HepG2 (cell line): Measurements from ENCODE around the gene CARS2. TPM values are rescaled to one million over a fixed set of nuclear protein-coding genes. Genes with fewer than 3 reads are reported as not detected.
"Not testable (repeated sequence)": the region's sequence is repeated elsewhere in the genome, so short reads cannot be mapped to it uniquely, and the experiment has no call there.

ENCODE experiments used
- ATAC-seq: fragments of 200-7000 bp; cut with Tn5 transposase; 3 replicates; pipeline ENCODE4 v1.9.1; 2020; ENCODE audit warnings: mild to moderate bottlenecking, moderate library complexity
- BruUV-seq: library from RNA; stranded (reverse); fragments of 400-500 nt; replicated peaks from 2 replicates; lab custom pipeline; 2021; lab: Mats Ljungman, UMichigan
- CTCF ChIA-PET: fragments of 300-600 bp; formaldehyde crosslinking; extraction: SDS; loops from one replicate; lab custom pipeline; 2021; ENCODE audit warnings: low total read pairs, inconsistent platforms, low intra/inter-chr PET ratio; lab: Yijun Ruan, JAX
- POLR2A ChIA-PET: fragments of 350-600 bp; sonication (Branson Sonifier 250); formaldehyde crosslinking; loops from one replicate; lab custom pipeline; 2020; ENCODE audit warnings: antibody characterized with exemption, inconsistent platforms; lab: Yijun Ruan, JAX
- DNase-seq: peaks from one replicate; pipeline ENCODE4 v3.0.0-alpha.2; 2015; ENCODE audit warnings: low spot score
- FAIRE-seq: peaks from 3 replicates; lab custom pipeline; 2011; peaks lifted over from hg19 to GRCh38; lab: Jason Lieb, UNC
- H2AFZ ChIP-seq: one replicate; pipeline ENCODE4 v1.6.1; 2011; ENCODE audit warnings: low read length, inconsistent platforms
- H3K27ac ChIP-seq: fragments of 300-600 bp; 3 replicates; pipeline ENCODE4 v1.8.0; 2011; ENCODE audit warnings: mixed run types, mild to moderate bottlenecking, mixed read lengths, low read length, inconsistent platforms; ENCODE audit not compliant: insufficient read depth; ENCODE audit errors: extremely low read length
- H3K27me3 ChIP-seq, 2 experiments: fragments of 200-600 bp in 1 of 2; 2 replicates in 1 of 2; 3 replicates in 1 of 2; pipeline versions ENCODE4 v1.6.0 to v1.8.0; 2011; ENCODE audit warnings: low read length in 2 of 2, mild to moderate bottlenecking in 2 of 2, moderate library complexity in 2 of 2, inconsistent platforms in 1 of 2; ENCODE audit not compliant: insufficient read depth in 2 of 2, control insufficient read depth in 1 of 2
- H3K36me3 ChIP-seq, 2 experiments: fragments of 200-600 bp in 1 of 2; replicated peaks in 1 of 2; 2 replicates in 1 of 2; 3 replicates in 1 of 2; pipeline versions ENCODE4 v1.5.1 to v1.8.0; 2011; ENCODE audit warnings: low read length in 2 of 2, inconsistent platforms in 1 of 2; ENCODE audit not compliant: insufficient read depth in 2 of 2, control insufficient read depth in 1 of 2
- H3K4me1 ChIP-seq: 2 replicates; pipeline ENCODE4 v1.5.1; 2012; ENCODE audit warnings: low read length, inconsistent platforms; ENCODE audit not compliant: insufficient read depth
- H3K4me2 ChIP-seq: 2 replicates; pipeline ENCODE4 v1.6.0; 2011; ENCODE audit warnings: low read depth, low read length, inconsistent platforms
- H3K4me3 ChIP-seq, 3 experiments: fragments of 200-600 bp in 1 of 3; sonication (generic), shearing (Covaris generic) in 1 of 3; replicated peaks in 1 of 3; 2 replicates each; pipeline ENCODE4 v1.5.1; 2011 to 2016; ENCODE audit warnings: low read length in 3 of 3, inconsistent platforms in 2 of 3, low read depth in 2 of 3, mild to moderate bottlenecking in 2 of 3, control low read depth in 1 of 3, mixed read lengths in 1 of 3; ENCODE audit not compliant: insufficient read depth in 1 of 3
- H3K79me2 ChIP-seq: one replicate; pipeline ENCODE4 v1.6.1; 2011; ENCODE audit warnings: low read length, inconsistent platforms; ENCODE audit not compliant: insufficient read depth
- H3K9ac ChIP-seq: 2 replicates; pipeline ENCODE4 v1.6.0; 2011; ENCODE audit warnings: mild to moderate bottlenecking, low read depth, low read length, inconsistent platforms; ENCODE audit not compliant: insufficient read depth
- H3K9me3 ChIP-seq: 2 replicates; pipeline ENCODE4 v1.5.1; 2012; ENCODE audit warnings: mild to moderate bottlenecking, low read length
- H4K20me1 ChIP-seq: 2 replicates; pipeline ENCODE4 v1.6.0; 2011; ENCODE audit warnings: inconsistent platforms, mild to moderate bottlenecking, low read length, moderate library complexity; ENCODE audit not compliant: insufficient read depth
- ETV5 ChIP-seq: IDR thresholded peaks from 2 replicates; pipeline ENCODE4 v1.6.1; 2018; ENCODE audit warnings: missing biosample characterization, missing genetic modification reagents, inconsistent platforms, borderline replicate concordance
- HMG20A ChIP-seq: IDR thresholded peaks from 2 replicates; pipeline ENCODE4 v1.6.1; 2016; ENCODE audit warnings: borderline replicate concordance
- KLF12 ChIP-seq: sonication (generic); formaldehyde crosslinking; IDR thresholded peaks from 2 replicates; pipeline ENCODE4 v1.4.0; 2020; ENCODE audit warnings: missing genetic modification reagents, borderline replicate concordance
- KLF15 ChIP-seq: sonication (generic); formaldehyde crosslinking; IDR thresholded peaks from 2 replicates; pipeline ENCODE4 v1.8.1; 2023; ENCODE audit warnings: borderline replicate concordance, mild to moderate bottlenecking, inconsistent platforms, missing genetic modification reagents, mixed read lengths
- NFYB ChIP-seq: sonication (generic); formaldehyde crosslinking; IDR thresholded peaks from 2 replicates; pipeline ENCODE4 v1.4.0; 2020; ENCODE audit warnings: missing genetic modification reagents
- NFYC ChIP-seq: IDR thresholded peaks from 2 replicates; pipeline ENCODE4 v1.6.1; 2016; ENCODE audit warnings: missing genetic modification reagents, missing compliant biosample characterization
- SAP130 ChIP-seq: IDR thresholded peaks from 2 replicates; pipeline ENCODE4 v1.6.1; 2016; ENCODE audit warnings: low read depth
- SIN3A ChIP-seq: IDR thresholded peaks from 2 replicates; pipeline ENCODE4 v1.6.1; 2011; ENCODE audit warnings: low read depth, mild to moderate bottlenecking, control low read depth, low read length, borderline replicate concordance
- SNRNP70 ChIP-seq: fragments of 200-400 bp; formaldehyde crosslinking; IDR thresholded peaks from 2 replicates; pipeline ENCODE4 v1.6.1; 2017; ENCODE audit warnings: mild to moderate bottlenecking, low read depth, low read length, moderate library complexity
- SPEN ChIP-seq: sonication (generic); formaldehyde crosslinking; IDR thresholded peaks from 2 replicates; pipeline ENCODE4 v1.5.1; 2020; ENCODE audit warnings: low read depth, mild to moderate bottlenecking, missing genetic modification reagents
- ZNF207 ChIP-seq: fragments of 450-650 bp; IDR thresholded peaks from 2 replicates; pipeline ENCODE4 v1.6.1; 2016; ENCODE audit warnings: antibody characterized with exemption, borderline replicate concordance
- ZNF274 ChIP-seq: sonication (generic); formaldehyde crosslinking; IDR thresholded peaks from 2 replicates; pipeline ENCODE4 v1.5.1; 2020; ENCODE audit warnings: mild to moderate bottlenecking, missing genetic modification reagents
- ZNF484 ChIP-seq: sonication (generic); formaldehyde crosslinking; IDR thresholded peaks from 2 replicates; pipeline ENCODE4 v1.5.1; 2020; ENCODE audit warnings: mild to moderate bottlenecking, low read depth, missing genetic modification reagents, borderline replicate concordance
- ZNF782 ChIP-seq: sonication (generic); formaldehyde crosslinking; IDR thresholded peaks from 2 replicates; pipeline ENCODE4 v1.4.0; 2020; ENCODE audit warnings: missing genetic modification reagents, mild to moderate bottlenecking, borderline replicate concordance
- ZSCAN21 ChIP-seq: sonication (generic); formaldehyde crosslinking; IDR thresholded peaks from 2 replicates; pipeline ENCODE4 v1.8.0; 2022; ENCODE audit warnings: mild to moderate bottlenecking, missing genetic modification reagents, moderate library complexity, borderline replicate concordance
- WGBS: methylation state at CpG from one replicate; pipeline ENCODE4 v1.1.6; 2017; ENCODE audit warnings: low lambda C conversion rate; 5-methylcytosine and 5-hydroxymethylcytosine counted together
- in situ Hi-C: cut with HindIII; loops from 2 replicates; pipeline ENCODE4 v1.10.0; 2017; ENCODE audit warnings: low pct_unique_long_range_greater_than_20kb; ENCODE audit not compliant: extremely low pct_ligation_motif_present
- intact Hi-C: fragments of 100-400 bp; cut with micrococcal nuclease; formaldehyde crosslinking; loops from one replicate; pipeline ENCODE4 v1.10.0; 2022; ENCODE audit not compliant: unreplicated experiment
- polyA plus RNA-seq, 8 experiments: library from polyadenylated mRNA; depleted of rRNA in 3 of 8; stranded (reverse) in 7 of 8; unstranded in 1 of 8; fragments of >200 nt; fragmentation: Illumina TruSeq in 4 of 8; extraction: Trizol in 4 of 8; gene quantifications; 2 replicates each; pipeline versions ENCODE4 v1.2.1 to v1.2.3, GENCODE V29; 2011 to 2016; ENCODE audit warnings: low read depth in 4 of 8, missing spikeins in 1 of 8, mixed read lengths in 1 of 8; ENCODE audit not compliant: insufficient read depth in 1 of 8
- total RNA-seq, 5 experiments: library from RNA; depleted of rRNA; stranded (reverse); fragments of >200 nt; fragmentation: Illumina TruSeq; extraction: Trizol; gene quantifications; 2 replicates each; pipeline ENCODE4 v1.2.3, GENCODE V29; 2016; ENCODE audit warnings: low read depth in 1 of 5
- TF ChIP-seq, protein P1 (sequence below): sonication (generic); formaldehyde crosslinking; IDR thresholded peaks from 2 replicates; pipeline ENCODE4 v1.5.0; 2020; ENCODE audit warnings: mild to moderate bottlenecking, low read depth, missing genetic modification reagents, borderline replicate concordance

Gene CARS2
- total and polyA plus RNA-seq, 2 of the 13 experiments (the other 11 are each of a cell fraction or from before 2014, with no cell fraction given) = 41.1 to 59.3 TPM

DNA sequence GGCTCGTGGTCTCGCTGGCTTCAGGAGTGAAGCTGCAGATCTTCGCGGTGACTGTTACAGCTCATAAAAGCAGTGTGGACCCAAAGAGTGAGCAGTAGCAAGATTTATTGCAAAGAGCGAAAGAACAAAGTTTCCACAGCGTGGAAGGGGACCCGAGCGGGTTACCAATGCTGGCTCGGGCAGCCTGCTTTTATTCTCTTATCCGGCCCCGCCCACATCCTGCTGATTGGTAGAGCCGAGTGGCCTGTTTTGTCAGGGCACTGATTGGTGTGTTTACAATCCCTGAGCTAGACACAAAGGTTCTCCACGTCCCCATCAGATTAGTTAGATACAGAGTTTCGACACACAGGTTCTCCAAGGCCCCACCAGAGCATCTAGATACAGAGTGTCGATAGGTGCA, 73.7 kb downstream of the CARS2 start:
- CTCF ChIA-PET, DNase-seq, H3K4me3 ChIP-seq, H3K4me2 ChIP-seq, H3K4me1 ChIP-seq, ATAC-seq, H4K20me1 ChIP-seq, BruUV-seq, H2AFZ ChIP-seq, FAIRE-seq, intact Hi-C loops, H3K27ac ChIP-seq, H3K9me3 ChIP-seq, H3K27me3 ChIP-seq, POLR2A ChIA-PET, in situ Hi-C loops, H3K9ac ChIP-seq: not testable (repeated sequence)
- 95% methylated on average over 12 of the region's 15 CpGs for WGBS
- peak; percentile 47; the same call in 1 of the 2 replicates for TF ChIP-seq NFYC
- peak; percentile 55 for TF ChIP-seq NFYB
- Histone ChIP-seq H3K79me2 (peaks cover 48% of the 10 kb centered on the region), H3K36me3 (peaks cover 26 to 69% of the 10 kb centered on the region in 2 experiments)

GRCh38 chr13:110630566-110631119, 75.3 kb downstream of the CARS2 start:
- BruUV-seq = no TSS peak
- FAIRE-seq (no peak), DNase-seq (no peak), ATAC-seq (no peak)
- Histone ChIP-seq H3K27ac (no peak overlapping the region), H3K4me3 (no peak overlapping the region), H3K9ac (no peak overlapping the region), H3K9me3 (no peaks in the 10 kb centered on the region), H3K79me2 (peaks cover 61% of the 10 kb centered on the region), H3K27me3 (no peaks in the 10 kb centered on the region; a peak in 1 of 5 replicates), H3K4me1 (0 out of 2 replicates have a peak, but pooled peaks cover 4% of the 10 kb centered on the region), H3K36me3 (peaks cover 17 to 60% of the 10 kb centered on the region in 2 experiments; a peak in 4 of 5 replicates), H4K20me1 (peaks cover 6% of the 10 kb centered on the region; the same call in 1 of the 2 replicates), H2AFZ (no peak overlapping the region), H3K4me2 (no peak overlapping the region)
- 98% methylated on average over 10 of the region's 10 CpGs for WGBS
- no peak for TF ChIP-seq HMG20A (CRISPR knock-in tag)
- TF ChIP-seq ZNF207 = no peak
- TF ChIP-seq ZNF274 (CRISPR knock-in tag) = no peak
- TF ChIP-seq ZNF782 (CRISPR knock-in tag) = no peak
- TF ChIP-seq KLF15 (CRISPR knock-in tag) = no peak
- TF ChIP-seq KLF12 (CRISPR knock-in tag) = no peak
- no peak for TF ChIP-seq ZSCAN21 (CRISPR knock-in tag)
- no peak for TF ChIP-seq SNRNP70
- no peak for TF ChIP-seq ETV5 (CRISPR knock-in tag)
- TF ChIP-seq, protein P1, sequence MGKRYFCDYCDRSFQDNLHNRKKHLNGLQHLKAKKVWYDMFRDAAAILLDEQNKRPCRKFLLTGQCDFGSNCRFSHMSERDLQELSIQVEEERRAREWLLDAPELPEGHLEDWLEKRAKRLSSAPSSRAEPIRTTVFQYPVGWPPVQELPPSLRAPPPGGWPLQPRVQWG (CRISPR knock-in tag) = no peak
- TF ChIP-seq SAP130 (CRISPR knock-in tag) = no peak
- no peak for TF ChIP-seq SPEN
- no peak for TF ChIP-seq SIN3A
- no peak for TF ChIP-seq ZNF484
- ChIA-PET POLR2A (no interaction called here), CTCF (no interaction called here)
- in situ Hi-C loops (no loop called here), intact Hi-C loops (no loop called here)
